HepG2 (cell line): ENCODE data around the gene NUTF2. TPM values are rescaled to one million over a fixed set of nuclear protein-coding genes. Genes with fewer than 3 reads are reported as not detected.

Experiments used
- AKNA ChIP-seq: sonication (generic); formaldehyde crosslinking; IDR thresholded peaks from 2 replicates; pipeline ENCODE4 v1.4.0; 2020; ENCODE audit warnings: missing genetic modification reagents, borderline replicate concordance
- ATF6 ChIP-seq: sonication (generic); formaldehyde crosslinking; conservative IDR thresholded peaks from 2 replicates; pipeline ENCODE4 v1.4.0; 2020; ENCODE audit warnings: missing genetic modification reagents
- CREB1 ChIP-seq, 2 experiments: fragments of 450-650 bp in 1 of 2; IDR thresholded peaks; 2 replicates each; pipeline ENCODE4 v1.6.1; 2016 to 2017; ENCODE audit warnings: control low read depth in 1 of 2, mild to moderate bottlenecking in 1 of 2, missing compliant biosample characterization in 1 of 2, missing genetic modification characterization in 1 of 2
- CSRNP1 ChIP-seq: sonication (generic); formaldehyde crosslinking; IDR thresholded peaks from 2 replicates; pipeline ENCODE4 v1.8.1; 2023; ENCODE audit warnings: mild to moderate bottlenecking, missing genetic modification reagents
- FIP1L1 ChIP-seq: fragments of 200-400 bp; formaldehyde crosslinking; IDR thresholded peaks from 2 replicates; pipeline ENCODE4 v1.6.1; 2018; ENCODE audit warnings: low read depth, mild to moderate bottlenecking, low read length, moderate library complexity, borderline replicate concordance; ENCODE audit not compliant: insufficient read depth
- HNRNPH1 ChIP-seq: fragments of 200-400 bp; formaldehyde crosslinking; optimal IDR thresholded peaks from 2 replicates; pipeline ENCODE3; 2017; ENCODE audit warnings: mild to moderate bottlenecking, low read depth, low read length
- HNRNPK ChIP-seq: fragments of 200-400 bp; formaldehyde crosslinking; IDR thresholded peaks from 2 replicates; pipeline ENCODE4 v1.6.1; 2018; ENCODE audit warnings: low read length, low read depth, moderate library complexity, mild to moderate bottlenecking; ENCODE audit not compliant: poor library complexity, severe bottlenecking
- HOXA9 ChIP-seq: sonication (generic); formaldehyde crosslinking; IDR thresholded peaks from 2 replicates; pipeline ENCODE4 v1.8.1; 2022; ENCODE audit warnings: missing genetic modification reagents, mild to moderate bottlenecking, moderate library complexity, borderline replicate concordance
- JDP2 ChIP-seq: sonication (generic); formaldehyde crosslinking; IDR thresholded peaks from 2 replicates; pipeline ENCODE4 v1.8.1; 2022; ENCODE audit warnings: missing genetic modification reagents, borderline replicate concordance
- PCBP1 ChIP-seq: fragments of 200-400 bp; formaldehyde crosslinking; IDR thresholded peaks from 2 replicates; pipeline ENCODE4 v1.6.1; 2017; ENCODE audit warnings: mild to moderate bottlenecking, low read depth, low read length, borderline replicate concordance
- POLR2AphosphoS2 ChIP-seq: IDR thresholded peaks from 2 replicates; pipeline ENCODE4 v1.6.1; 2011; ENCODE audit warnings: low read depth, low read length, improper control_type of control experiment
- SATB2 ChIP-seq: sonication (generic); formaldehyde crosslinking; IDR thresholded peaks from 2 replicates; pipeline ENCODE4 v1.5.0; 2020; ENCODE audit warnings: missing genetic modification reagents
- SCMH1 ChIP-seq: sonication (generic); formaldehyde crosslinking; IDR thresholded peaks from 2 replicates; pipeline ENCODE4 v1.9.0; 2021; ENCODE audit warnings: missing genetic modification reagents, mild to moderate bottlenecking, borderline replicate concordance
- ZNF121 ChIP-seq: sonication (generic); formaldehyde crosslinking; IDR thresholded peaks from 2 replicates; pipeline ENCODE4 v1.5.0; 2020; ENCODE audit warnings: mild to moderate bottlenecking, missing genetic modification reagents
- ZNF563 ChIP-seq: sonication (generic); formaldehyde crosslinking; IDR thresholded peaks from 2 replicates; pipeline ENCODE4 v1.8.0; 2022; ENCODE audit warnings: mild to moderate bottlenecking, moderate library complexity, missing genetic modification reagents
- ZNF713 ChIP-seq: sonication (generic); formaldehyde crosslinking; IDR thresholded peaks from 2 replicates; pipeline ENCODE4 v1.4.0; 2020; ENCODE audit warnings: mild to moderate bottlenecking, missing genetic modification reagents
- ZNF850 ChIP-seq: sonication (generic); formaldehyde crosslinking; conservative IDR thresholded peaks from 2 replicates; pipeline ENCODE4 v1.9.0; 2021; ENCODE audit warnings: mild to moderate bottlenecking, missing genetic modification reagents
- polyA plus RNA-seq, 8 experiments: library from polyadenylated mRNA; depleted of rRNA in 3 of 8; stranded (reverse) in 7 of 8; unstranded in 1 of 8; fragments of >200 nt; fragmentation: Illumina TruSeq in 4 of 8; extraction: Trizol in 4 of 8; gene quantifications; 2 replicates each; pipeline versions ENCODE4 v1.2.1 to v1.2.3, GENCODE V29; 2011 to 2016; ENCODE audit warnings: low read depth in 4 of 8, missing spikeins in 1 of 8, mixed read lengths in 1 of 8; ENCODE audit not compliant: insufficient read depth in 1 of 8
- total RNA-seq, 5 experiments: library from RNA; depleted of rRNA; stranded (reverse); fragments of >200 nt; fragmentation: Illumina TruSeq; extraction: Trizol; gene quantifications; 2 replicates each; pipeline ENCODE4 v1.2.3, GENCODE V29; 2016; ENCODE audit warnings: low read depth in 1 of 5

Gene NUTF2
- total and polyA plus RNA-seq, 2 of the 13 experiments (the other 11 are each of a cell fraction or from before 2014, with no cell fraction given), result 168 to 214 TPM

- TF ChIP-seq ATF6 (CRISPR knock-in tag), result peak; percentile 69; the same call in 1 of the 2 replicates
- peak; percentile 78; the same call in 1 of the 2 replicates for TF ChIP-seq JDP2 (CRISPR knock-in tag)
- TF ChIP-seq ZNF850 (CRISPR knock-in tag), result peak; percentile 91; the same call in 1 of the 2 replicates
- TF ChIP-seq ZNF713 (CRISPR knock-in tag), result peak; percentile 92; the same call in 1 of the 2 replicates
- no peak for TF ChIP-seq SCMH1 (CRISPR knock-in tag)
- peak; percentile 94 for TF ChIP-seq FIP1L1
- TF ChIP-seq CSRNP1 (CRISPR knock-in tag), result peak; percentile 96
- TF ChIP-seq SATB2 (CRISPR knock-in tag), result 0 out of 2 replicates have a peak, but pooled peaks have one; percentile 33
- TF ChIP-seq AKNA (CRISPR knock-in tag), result no peak
- TF ChIP-seq HNRNPK, result peak; percentile 56
- TF ChIP-seq CREB1 (IDR thresholded peaks at IDR 0.05), result peak; percentile 34; the same call in 1 of the 2 replicates
- TF ChIP-seq CREB1 (CRISPR knock-in tag; IDR thresholded peaks at IDR 0.05), result no peak
- 0 out of 2 replicates have a peak, but pooled peaks have one; percentile 81 for TF ChIP-seq PCBP1
- peak; percentile 96 for TF ChIP-seq HNRNPH1
- TF ChIP-seq POLR2AphosphoS2, result peak; percentile 20; the same call in 1 of the 2 replicates
- peak; percentile 66 for TF ChIP-seq ZNF121
- no peak for TF ChIP-seq HOXA9 (CRISPR knock-in tag)
- peak; percentile 82; the same call in 1 of the 2 replicates for TF ChIP-seq ZNF563 (CRISPR knock-in tag)
Observed at GRCh38 chr16:67872631-67873434, 26.1 kb downstream of the NUTF2 start, which contains the start of gene EDC4 (continued).
